Left renal cortex interstitium (tissue), 4 donors: ENCODE results near the gene CDC42BPA. TPM values are rescaled to one million over a fixed set of nuclear protein-coding genes. Genes with fewer than 3 reads are reported as not detected.

Experiments used
- DNase-seq, 4 donors: peaks; one replicate each; pipeline ENCODE4 v3.0.0-alpha.2; 2013; ENCODE audit warnings: low read depth in 4 of 4, low spot score in 2 of 4, missing footprints in 1 of 4
- polyA plus RNA-seq, 4 donors: library from polyadenylated mRNA; unstranded; fragments of 120-200 nt; gene quantifications; one replicate each; pipeline ENCODE4 v1.2.1, GENCODE V29; 2013; ENCODE audit not compliant: insufficient read length in 4 of 4

Gene CDC42BPA
- polyA plus RNA-seq, 4 donors = 36.2 to 41.0 (median 39.3) TPM

- no peak for DNase-seq
Measured at GRCh38 chr1:227335242-227336020, 17.1 kb upstream of the CDC42BPA start.

- DNase-seq = no peak
Measured at GRCh38 chr1:227333423-227333822, 15.1 kb upstream of the CDC42BPA start.

GRCh38 chr1:227330279-227331076 is 12.2 kb upstream of the CDC42BPA start:
- no peak for DNase-seq

GRCh38 chr1:227328405-227329019 is 10.2 kb upstream of the CDC42BPA start:
- no peak for DNase-seq

GRCh38 chr1:227325156-227325555 is 6.9 kb upstream of the CDC42BPA start:
- no peak for DNase-seq

- DNase-seq = no peak
Measured at GRCh38 chr1:227323967-227324268, 5.6 kb upstream of the CDC42BPA start.

GRCh38 chr1:227323171-227323966 is 5.1 kb upstream of the CDC42BPA start:
- no peak for DNase-seq

- DNase-seq = no peak
Measured at GRCh38 chr1:227322376-227322775, 4.1 kb upstream of the CDC42BPA start.

- no peak for DNase-seq
Measured at GRCh38 chr1:227321035-227321434, 2.7 kb upstream of the CDC42BPA start.

- DNase-seq = no peak
Measured at GRCh38 chr1:227320476-227320875, 2.2 kb upstream of the CDC42BPA start.

- DNase-seq = peak in 3 of 4 donors; percentile 56 to 81 (median 60)
Measured at GRCh38 chr1:227318853-227319607, 738 bp upstream of the CDC42BPA start.

- DNase-seq = peak in 2 of 4 donors; percentile 64 to 77
Measured at GRCh38 chr1:227317523-227318015, 723 bp downstream of the CDC42BPA start.

- no peak for DNase-seq
Measured at GRCh38 chr1:227317011-227317451, 1.3 kb downstream of the CDC42BPA start.

- DNase-seq = no peak
Measured at GRCh38 chr1:227316456-227316855, 1.8 kb downstream of the CDC42BPA start.

- DNase-seq = peak in 1 of 4 donors; percentile 36
Measured at GRCh38 chr1:227315629-227316346, 2.5 kb downstream of the CDC42BPA start.

GRCh38 chr1:227314014-227314848 is 4.1 kb downstream of the CDC42BPA start:
- DNase-seq = no peak

- DNase-seq = no peak
Measured at GRCh38 chr1:227312361-227313025, 5.8 kb downstream of the CDC42BPA start.
